Gastroesophageal sphincter (tissue), 4 donors: ENCODE results near the gene HIP1. TPM values are rescaled to one million over a fixed set of nuclear protein-coding genes. Genes with fewer than 3 reads are reported as not detected.
A peak's percentile ranks its signal among the peaks of the same experiment; 100 is the strongest.

Experiments
- ATAC-seq: fragments of 150-250 bp; one replicate; pipeline ENCODE4 v1.9.1; 2016; ENCODE audit warnings: mild to moderate bottlenecking, moderate library complexity
- H3K27ac ChIP-seq, 4 donors: fragments of 200-600 bp; sonication (generic) in 3 of 4; 1 replicate in 3 of 4; 2 replicates in 1 of 4; pipeline ENCODE4 v1.5.1; 2016 to 2019
- H3K27me3 ChIP-seq: fragments of 200-600 bp; sonication (generic); one replicate; pipeline ENCODE4 v1.5.1; 2019
- H3K36me3 ChIP-seq, 2 donors: fragments of 200-600 bp; sonication (generic); one replicate each; pipeline ENCODE4 v1.5.1; 2019; ENCODE audit warnings: control low read depth in 1 of 2
- H3K4me1 ChIP-seq, 3 donors: fragments of 200-600 bp; sonication (generic); 1 replicate in 2 of 3; 2 replicates in 1 of 3; pipeline ENCODE4 v1.5.1; 2016 to 2019; ENCODE audit warnings: control low read depth in 2 of 3
- H3K4me3 ChIP-seq, 2 donors: fragments of 200-600 bp; sonication (generic); one replicate each; pipeline ENCODE4 v1.5.1; 2019; ENCODE audit warnings: mild to moderate bottlenecking in 1 of 2, moderate library complexity in 1 of 2
- H3K9me3 ChIP-seq, 3 donors: fragments of 200-600 bp; sonication (generic); one replicate each; pipeline ENCODE4 v1.5.1; 2017 to 2019; ENCODE audit warnings: control low read depth in 2 of 3
- EP300 ChIP-seq: sonication (generic); formaldehyde crosslinking; IDR thresholded peaks from one replicate; pipeline ENCODE4 v1.6.1; 2017; ENCODE audit warnings: antibody characterized with exemption, mild to moderate bottlenecking
- POLR2A ChIP-seq, 2 donors: fragments of 450-650 bp; IDR thresholded peaks; one replicate each; pipeline ENCODE4 v1.6.1; 2017; ENCODE audit warnings: antibody characterized with exemption in 2 of 2, mild to moderate bottlenecking in 2 of 2, moderate library complexity in 1 of 2
- POLR2AphosphoS5 ChIP-seq: sonication (generic); formaldehyde crosslinking; IDR thresholded peaks from one replicate; pipeline ENCODE4 v1.6.1; 2017; ENCODE audit warnings: antibody characterized with exemption
- WGBS, 2 donors: methylation state at CpG; one replicate each; pipeline ENCODE4 v1.1.5; 2018; ENCODE audit warnings: low coverage in 1 of 2; 5-methylcytosine and 5-hydroxymethylcytosine counted together
- total RNA-seq, 4 donors: library from RNA; depleted of rRNA; stranded (reverse); fragments of >200 nt; gene quantifications; one replicate each; pipeline ENCODE4 v1.1.0, GENCODE V29; 2016
- TF ChIP-seq, protein P1 (sequence below), 4 experiments: fragments of 200-600 bp in 2 of 4; fragments of 450-650 bp in 2 of 4; sonication (generic) in 1 of 4; IDR thresholded peaks; one replicate each; pipeline ENCODE4 v1.5.1; 2017 to 2019; ENCODE audit warnings: antibody characterized with exemption in 4 of 4, mild to moderate bottlenecking in 2 of 4, moderate library complexity in 2 of 4

Gene HIP1
- total RNA-seq, 4 donors from 2014 or later, result 12.3 to 32.6 (median 22.6) TPM

DNA sequence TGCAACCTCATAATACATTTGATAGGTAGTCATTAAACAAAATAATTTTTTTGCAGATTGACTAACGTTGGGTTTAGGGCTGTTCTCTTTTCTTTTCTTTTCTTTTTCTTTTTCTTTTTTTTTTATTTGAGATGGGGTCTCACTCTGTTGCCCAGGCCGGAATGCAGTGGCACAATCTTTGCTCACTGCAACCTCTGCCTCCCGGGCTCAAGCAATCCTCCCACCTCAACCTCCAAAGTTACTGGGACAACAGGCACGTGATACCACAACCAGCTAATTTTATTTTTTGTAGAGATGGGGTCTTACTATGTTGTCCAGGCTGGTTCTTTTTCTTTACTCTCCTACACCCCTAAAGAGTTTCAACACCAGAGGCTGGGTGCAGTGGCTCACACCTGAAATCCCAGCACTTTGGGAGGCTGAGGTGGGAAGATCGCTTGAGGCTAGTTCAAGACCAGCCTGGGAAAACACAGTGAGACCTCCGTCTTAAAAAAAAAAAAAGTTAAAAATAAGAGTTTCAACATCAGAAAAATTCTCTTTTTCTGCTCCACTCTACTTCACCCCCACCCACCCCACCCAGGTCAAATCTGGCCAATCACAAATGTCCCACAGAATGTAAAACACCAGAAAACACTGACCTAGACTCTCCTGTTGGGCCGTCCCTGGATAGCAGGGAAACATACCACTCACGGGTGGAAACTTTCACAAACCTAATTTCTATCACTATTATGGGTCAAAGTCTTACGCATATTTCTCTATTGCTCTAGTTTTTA lies 3.0 kb downstream of the HIP1 start:
- Histone ChIP-seq H3K4me3 (no peak overlapping the region), H3K4me1 (peaks cover 0 to 28% (median 8%) of the 10 kb centered on the region in 3 donors), H3K27ac (no peak overlapping the region), H3K27me3 (no peaks in the 10 kb centered on the region), H3K36me3 (peaks cover 0 to 16% of the 10 kb centered on the region in 2 donors), H3K9me3 (no peaks in the 10 kb centered on the region)
- WGBS, 2 donors, result 82 to 90% methylated on average over 4 to 9 of the region's 9 CpGs
- TF ChIP-seq POLR2A (IDR thresholded peaks at IDR 0.05), result no peak
- TF ChIP-seq EP300, result no peak
- TF ChIP-seq POLR2AphosphoS5, result no peak
- TF ChIP-seq, protein P1, sequence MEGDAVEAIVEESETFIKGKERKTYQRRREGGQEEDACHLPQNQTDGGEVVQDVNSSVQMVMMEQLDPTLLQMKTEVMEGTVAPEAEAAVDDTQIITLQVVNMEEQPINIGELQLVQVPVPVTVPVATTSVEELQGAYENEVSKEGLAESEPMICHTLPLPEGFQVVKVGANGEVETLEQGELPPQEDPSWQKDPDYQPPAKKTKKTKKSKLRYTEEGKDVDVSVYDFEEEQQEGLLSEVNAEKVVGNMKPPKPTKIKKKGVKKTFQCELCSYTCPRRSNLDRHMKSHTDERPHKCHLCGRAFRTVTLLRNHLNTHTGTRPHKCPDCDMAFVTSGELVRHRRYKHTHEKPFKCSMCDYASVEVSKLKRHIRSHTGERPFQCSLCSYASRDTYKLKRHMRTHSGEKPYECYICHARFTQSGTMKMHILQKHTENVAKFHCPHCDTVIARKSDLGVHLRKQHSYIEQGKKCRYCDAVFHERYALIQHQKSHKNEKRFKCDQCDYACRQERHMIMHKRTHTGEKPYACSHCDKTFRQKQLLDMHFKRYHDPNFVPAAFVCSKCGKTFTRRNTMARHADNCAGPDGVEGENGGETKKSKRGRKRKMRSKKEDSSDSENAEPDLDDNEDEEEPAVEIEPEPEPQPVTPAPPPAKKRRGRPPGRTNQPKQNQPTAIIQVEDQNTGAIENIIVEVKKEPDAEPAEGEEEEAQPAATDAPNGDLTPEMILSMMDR (IDR thresholded peaks at IDR 0.05), result no peak
- no peak for ATAC-seq

DNA sequence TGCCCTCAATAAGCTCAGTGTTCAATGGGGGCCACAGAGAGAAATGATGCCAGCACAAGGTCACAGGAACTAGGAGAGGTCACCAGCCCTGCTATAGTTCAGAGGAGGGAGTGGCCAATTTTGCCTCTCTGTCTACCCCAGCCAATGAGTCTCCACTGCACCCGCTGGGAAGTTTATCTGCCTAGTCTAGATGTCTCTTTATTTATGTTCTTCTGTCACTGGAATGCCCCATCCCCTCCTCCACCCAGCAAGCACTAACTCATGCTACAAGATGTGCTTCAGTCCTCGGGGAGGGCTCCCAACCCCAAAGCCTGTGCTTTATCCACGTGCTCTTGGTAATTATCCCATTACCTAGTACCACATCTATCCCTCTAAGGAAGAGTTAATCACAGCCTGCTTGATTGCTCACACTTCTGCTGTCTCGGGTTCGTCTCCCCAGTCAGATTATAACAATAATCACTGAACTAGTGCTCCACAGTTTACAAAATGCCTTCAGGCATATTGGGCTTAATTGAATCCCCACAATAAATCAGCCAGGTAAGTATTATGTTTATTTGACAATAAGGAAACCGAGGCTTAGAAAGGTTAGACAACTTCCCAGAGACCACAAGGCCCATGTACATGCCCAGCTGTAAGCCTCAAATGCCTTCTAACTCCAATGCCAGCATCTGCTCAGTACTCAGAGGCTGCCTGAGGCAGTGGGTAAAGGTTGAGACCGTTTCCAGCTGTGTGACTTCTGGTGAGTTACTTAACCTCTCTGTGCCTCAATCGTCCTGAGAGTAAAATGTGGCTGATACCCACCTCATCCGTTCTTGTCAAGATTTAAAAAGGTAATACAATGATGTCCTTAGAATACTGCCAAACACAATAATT lies 3.9 kb downstream of the HIP1 start:
- H3K4me1 ChIP-seq, result peaks cover 0 to 25% (median 8%) of the 10 kb centered on the region in 3 donors
- 63 to 80% methylated on average over 7 to 9 of the region's 9 CpGs for WGBS, 2 donors
- ATAC-seq, result no peak
- no peak for TF ChIP-seq POLR2A (IDR thresholded peaks at IDR 0.05)
- TF ChIP-seq POLR2AphosphoS5, result no peak
- TF ChIP-seq EP300, result no peak
- TF ChIP-seq, protein P1 (IDR thresholded peaks at IDR 0.05), result no peak
- H3K9me3 ChIP-seq, result no peaks in the 10 kb centered on the region
- peaks cover 0 to 16% of the 10 kb centered on the region in 2 donors for H3K36me3 ChIP-seq
- no peak overlapping the region for H3K27ac ChIP-seq
- H3K27me3 ChIP-seq, result no peaks in the 10 kb centered on the region
- H3K4me3 ChIP-seq, result no peak overlapping the region

DNA sequence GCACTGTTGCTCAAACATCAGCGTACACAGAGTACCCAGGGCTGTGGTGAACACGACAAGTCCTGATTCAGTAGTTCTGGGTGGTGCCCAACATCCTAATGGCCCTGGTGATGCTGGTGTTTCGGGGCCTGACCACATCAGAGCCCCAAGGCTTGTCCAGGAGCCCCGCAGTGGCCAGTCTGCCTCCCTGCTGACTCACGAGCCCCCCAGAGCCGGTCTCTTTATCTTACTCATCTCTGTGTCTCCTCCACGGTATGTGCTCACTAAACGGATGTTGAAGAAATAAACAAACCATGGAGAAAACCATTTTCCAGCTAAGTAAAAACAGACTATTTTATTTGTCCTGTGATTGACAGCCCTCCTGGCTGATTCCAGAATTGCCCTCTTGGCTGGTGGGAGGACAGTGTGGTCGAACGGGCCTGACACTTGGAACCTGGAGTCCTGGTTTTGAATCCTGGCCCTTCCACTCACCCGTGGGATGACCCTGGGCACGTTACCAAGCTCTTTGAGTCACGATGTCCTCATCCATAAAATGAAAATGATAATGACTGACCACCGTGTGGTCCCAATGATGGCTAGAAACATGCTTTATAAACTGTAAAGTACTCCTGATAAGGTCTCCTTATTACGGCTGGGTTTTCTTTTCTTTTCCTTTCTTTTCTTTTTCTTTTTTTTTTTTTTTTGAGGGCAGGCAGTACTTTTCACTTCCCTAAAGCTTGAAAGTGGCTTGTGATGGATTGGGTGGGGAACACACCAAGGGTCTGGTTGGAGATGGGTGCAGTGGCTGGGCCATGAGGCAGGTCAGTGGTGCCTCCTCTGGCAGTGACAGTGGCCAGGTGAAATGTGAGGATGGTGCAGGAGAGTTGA lies 5.7 kb downstream of the HIP1 start:
- H3K36me3 ChIP-seq, result peaks cover 0 to 16% of the 10 kb centered on the region in 2 donors
- WGBS, 2 donors, result 40 to 52% methylated on average over 2 to 15 of the region's 15 CpGs
- no peaks in the 10 kb centered on the region for H3K9me3 ChIP-seq
- H3K4me3 ChIP-seq, result no peak overlapping the region
- TF ChIP-seq POLR2AphosphoS5, result no peak
- TF ChIP-seq POLR2A (IDR thresholded peaks at IDR 0.05), result no peak
- TF ChIP-seq, protein P1 (IDR thresholded peaks at IDR 0.05), result no peak
- TF ChIP-seq EP300, result no peak
- H3K4me1 ChIP-seq, result peaks cover 0 to 30% (median 11%) of the 10 kb centered on the region in 3 donors
- ATAC-seq, result peak; percentile 78
- H3K27ac ChIP-seq, result peak overlapping the region in 3 of 4 donors; percentile 25 to 53 (median 37)
- no peaks in the 10 kb centered on the region for H3K27me3 ChIP-seq

DNA sequence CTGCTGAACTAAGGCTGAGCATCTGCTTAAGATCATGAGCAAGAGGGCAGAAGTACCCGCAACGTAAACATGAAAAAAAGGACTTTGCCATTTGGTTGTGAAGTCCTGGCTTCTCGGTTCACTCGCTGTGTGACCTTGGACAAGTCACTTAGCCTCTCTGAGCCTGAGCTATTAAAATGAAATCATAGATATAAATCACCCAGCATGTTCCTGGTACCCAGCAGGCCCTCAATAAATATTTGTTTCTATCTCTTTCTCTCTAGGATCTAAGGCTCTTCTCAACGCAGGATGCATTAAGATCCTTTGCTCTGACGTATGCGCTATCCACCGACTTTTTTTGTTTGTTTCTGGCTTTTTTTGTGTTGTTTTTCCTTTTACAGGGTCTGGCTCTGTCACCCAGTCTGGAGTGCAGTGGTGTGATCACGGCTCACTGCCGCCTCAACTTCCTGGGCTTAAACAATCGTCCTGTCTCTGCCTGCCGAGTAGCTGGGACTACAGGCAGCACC lies 6.7 kb downstream of the HIP1 start:
- H3K36me3 ChIP-seq, result peaks cover 0 to 16% of the 10 kb centered on the region in 2 donors
- peak overlapping the region in 2 of 4 donors; percentile 37 to 53 for H3K27ac ChIP-seq
- 90 to 94% methylated on average over 10 to 12 of the region's 12 CpGs for WGBS, 2 donors
- H3K4me3 ChIP-seq, result no peak overlapping the region
- no peak for ATAC-seq
- peaks cover 0 to 25% (median 7%) of the 10 kb centered on the region in 3 donors for H3K4me1 ChIP-seq
- no peaks in the 10 kb centered on the region for H3K9me3 ChIP-seq
- no peaks in the 10 kb centered on the region for H3K27me3 ChIP-seq
- TF ChIP-seq POLR2AphosphoS5 (no peak), EP300 (no peak), POLR2A (IDR thresholded peaks at IDR 0.05) (no peak)
- TF ChIP-seq, protein P1 (IDR thresholded peaks at IDR 0.05), result no peak
